CD4-positive, CD25-positive, alpha-beta regulatory T cell (primary cell): ENCODE results near the gene IL22RA2. TPM values are rescaled to one million over a fixed set of nuclear protein-coding genes. Genes with fewer than 3 reads are reported as not detected.

Experiments used
- ATAC-seq, 2 donors: fragments of 150-1000 bp; cut with Tn5 transposase; one replicate each; pipeline ENCODE4 v1.10.0; 2021; ENCODE audit warnings: low read depth in 2 of 2, moderate number of reproducible peaks in 2 of 2, moderate library complexity in 1 of 2
- DNase-seq, 3 donors: peaks; one replicate each; pipeline versions ENCODE4 v3.0.0 to v3.0.0-alpha.2; 2012 to 2022; ENCODE audit warnings: mixed read lengths in 1 of 3
- H3K27ac ChIP-seq: one replicate; pipeline ENCODE4 v1.7.0; 2013; ENCODE audit warnings: mild to moderate bottlenecking, low read length; ENCODE audit not compliant: insufficient read depth, poor library complexity, severe bottlenecking
- H3K27me3 ChIP-seq: one replicate; pipeline ENCODE4 v1.7.0; 2013; ENCODE audit warnings: low read length; ENCODE audit not compliant: control insufficient read depth, insufficient read depth
- H3K36me3 ChIP-seq: one replicate; pipeline ENCODE4 v1.7.0; 2013; ENCODE audit warnings: mild to moderate bottlenecking, low read length, moderate library complexity; ENCODE audit not compliant: control insufficient read depth, insufficient read depth
- H3K4me1 ChIP-seq: 2 replicates; pipeline ENCODE4 v1.7.0; 2013; ENCODE audit warnings: mild to moderate bottlenecking, low read length; ENCODE audit not compliant: insufficient read depth, control insufficient read depth, poor library complexity, severe bottlenecking
- H3K4me3 ChIP-seq: one replicate; pipeline ENCODE4 v1.7.0; 2013; ENCODE audit warnings: low read depth, mild to moderate bottlenecking, low read length, moderate library complexity
- H3K9me3 ChIP-seq, 2 experiments: 1 replicate in 1 of 2; 2 replicates in 1 of 2; pipeline ENCODE4 v1.7.0; 2013; ENCODE audit warnings: low read length in 2 of 2, mild to moderate bottlenecking in 1 of 2, moderate library complexity in 1 of 2; ENCODE audit not compliant: control insufficient read depth in 2 of 2
- H3K27ac Mint-ChIP-seq, 3 donors: one replicate each; pipeline ENCODE4 v1.8.0; 2020 to 2022; ENCODE audit warnings: mild to moderate bottlenecking in 3 of 3, mixed read lengths in 3 of 3, moderate library complexity in 2 of 3
- H3K27me3 Mint-ChIP-seq: one replicate; pipeline ENCODE4 v1.8.0; 2022; ENCODE audit warnings: mild to moderate bottlenecking, mixed read lengths
- H3K36me3 Mint-ChIP-seq: one replicate; pipeline ENCODE4 v1.8.0; 2020; ENCODE audit warnings: mixed read lengths
- H3K4me1 Mint-ChIP-seq, 4 donors: one replicate each; pipeline ENCODE4 v1.8.0; 2020 to 2022; ENCODE audit warnings: mixed read lengths in 4 of 4, mild to moderate bottlenecking in 1 of 4
- H3K4me3 Mint-ChIP-seq, 4 donors: one replicate each; pipeline ENCODE4 v1.8.0; 2020 to 2022; ENCODE audit warnings: mild to moderate bottlenecking in 4 of 4, mixed read lengths in 4 of 4, moderate library complexity in 3 of 4
- H3K9me3 Mint-ChIP-seq, 7 donors: one replicate each; pipeline ENCODE4 v1.8.0; 2020 to 2022; ENCODE audit warnings: mixed read lengths in 7 of 7, mild to moderate bottlenecking in 3 of 7, moderate library complexity in 2 of 7
- polyA plus RNA-seq, 4 donors: library from polyadenylated mRNA; unstranded; fragments of 300-500 nt; fragmentation: Illumina TruSeq; gene quantifications; one replicate each; pipeline ENCODE4 v1.2.3, GENCODE V29; 2021
- total RNA-seq: library from RNA; stranded (reverse); gene quantifications from one replicate; pipeline ENCODE4 v1.2.3, GENCODE V29; 2022

IL22RA2 gene
- total and polyA plus RNA-seq, 5 donors from 2014 or later: not detected

DNA sequence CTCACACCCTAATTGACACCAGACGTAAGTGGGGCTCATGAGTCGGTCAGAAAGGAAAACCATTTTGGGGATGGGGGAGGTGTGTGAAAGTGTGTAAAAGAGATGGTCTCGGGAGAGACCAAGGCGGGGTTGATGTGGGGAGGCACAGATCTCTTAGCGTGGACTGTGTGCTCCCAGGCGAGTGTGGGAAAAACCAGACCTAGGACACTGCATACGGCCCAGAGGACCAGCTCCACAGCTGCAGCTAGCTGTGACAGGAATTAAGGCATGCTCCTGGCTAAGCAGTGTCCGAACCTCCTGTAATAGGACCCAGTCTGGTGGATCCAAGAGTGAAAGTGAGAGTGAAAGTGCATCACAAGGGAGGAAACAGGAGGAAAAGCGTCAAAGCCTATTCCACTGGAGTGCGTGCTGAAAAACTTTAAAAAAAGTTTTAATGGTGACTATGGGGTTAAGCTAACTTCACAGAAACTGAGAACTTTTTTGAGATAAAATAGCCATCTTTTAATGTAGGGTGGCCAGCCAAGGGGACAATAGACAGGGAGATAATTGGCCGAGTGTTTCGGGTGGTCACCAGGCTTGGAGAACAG lies 9.6 kb downstream of the IL22RA2 start:
- H3K4me1 ChIP-seq: no peaks in the 10 kb centered on the region
- Mint-ChIP-seq H3K9me3 (peaks cover 0 to 4% (median 0%) of the 10 kb centered on the region in 7 donors), H3K4me3 (no peak overlapping the region), H3K36me3 (no peaks in the 10 kb centered on the region), H3K27ac (no peak overlapping the region), H3K4me1 (peaks cover 0 to 9% (median 4%) of the 10 kb centered on the region in 4 donors), H3K27me3 (peaks cover 11% of the 10 kb centered on the region)
- DNase-seq: no peak
- ATAC-seq: no peak
- H3K27me3 ChIP-seq: no peaks in the 10 kb centered on the region
- H3K9me3 ChIP-seq: no peaks in the 10 kb centered on the region
- no peak overlapping the region for H3K27ac ChIP-seq
- no peaks in the 10 kb centered on the region for H3K36me3 ChIP-seq
- H3K4me3 ChIP-seq: no peak overlapping the region

DNA sequence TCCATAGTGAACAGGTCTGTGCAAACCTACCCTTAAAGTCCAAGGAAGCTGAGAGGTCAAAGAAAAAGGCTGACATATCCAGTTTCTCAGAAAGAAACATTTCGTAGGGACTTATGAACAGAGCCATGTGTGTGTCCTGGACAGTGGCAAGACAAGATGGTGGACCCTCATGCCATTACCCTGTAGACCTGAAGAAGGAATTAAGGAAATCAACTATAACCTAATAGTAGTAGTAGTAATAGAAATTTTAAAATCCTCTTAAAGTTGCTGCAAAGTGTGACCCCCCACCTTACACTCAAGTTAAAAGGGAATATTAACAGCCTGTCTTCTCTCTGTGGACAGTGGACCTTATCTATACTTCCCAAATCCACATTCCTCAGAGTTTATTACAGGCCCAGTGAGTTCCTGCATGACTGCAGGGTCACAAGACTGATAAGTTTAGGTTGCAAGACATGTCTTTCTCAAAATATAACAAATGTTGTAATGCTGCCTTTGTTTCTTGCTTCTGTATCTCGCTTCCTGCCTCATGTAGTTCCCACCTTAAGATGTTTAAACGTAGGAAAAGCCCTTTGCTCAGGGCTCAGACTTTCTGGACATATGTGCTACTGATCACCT lies 10.6 kb downstream of the IL22RA2 start:
- Mint-ChIP-seq H3K27me3 (peaks cover 11% of the 10 kb centered on the region), H3K36me3 (no peaks in the 10 kb centered on the region), H3K9me3 (peaks cover 0 to 4% (median 0%) of the 10 kb centered on the region in 7 donors), H3K27ac (no peak overlapping the region), H3K4me3 (no peak overlapping the region), H3K4me1 (peaks cover 0 to 9% (median 4%) of the 10 kb centered on the region in 4 donors)
- Histone ChIP-seq H3K4me3 (no peak overlapping the region), H3K9me3 (no peaks in the 10 kb centered on the region), H3K27me3 (no peaks in the 10 kb centered on the region), H3K27ac (no peak overlapping the region), H3K36me3 (no peaks in the 10 kb centered on the region), H3K4me1 (no peaks in the 10 kb centered on the region)
- DNase-seq: no peak
- ATAC-seq: no peak

- Histone ChIP-seq H3K4me3 (no peak overlapping the region), H3K27me3 (no peaks in the 10 kb centered on the region), H3K4me1 (no peaks in the 10 kb centered on the region), H3K9me3 (no peaks in the 10 kb centered on the region), H3K27ac (no peak overlapping the region), H3K36me3 (no peaks in the 10 kb centered on the region)
- Mint-ChIP-seq H3K27me3 (peaks cover 11% of the 10 kb centered on the region), H3K36me3 (no peaks in the 10 kb centered on the region), H3K9me3 (peaks cover 0 to 4% (median 0%) of the 10 kb centered on the region in 7 donors), H3K27ac (peak overlapping the region in 1 of 3 donors; percentile 89), H3K4me3 (no peak overlapping the region), H3K4me1 (peaks cover 0 to 7% (median 4%) of the 10 kb centered on the region in 4 donors)
- DNase-seq: no peak
- no peak for ATAC-seq
Observed at GRCh38 chr6:137161949-137162348, 11.5 kb downstream of the IL22RA2 start.

DNA sequence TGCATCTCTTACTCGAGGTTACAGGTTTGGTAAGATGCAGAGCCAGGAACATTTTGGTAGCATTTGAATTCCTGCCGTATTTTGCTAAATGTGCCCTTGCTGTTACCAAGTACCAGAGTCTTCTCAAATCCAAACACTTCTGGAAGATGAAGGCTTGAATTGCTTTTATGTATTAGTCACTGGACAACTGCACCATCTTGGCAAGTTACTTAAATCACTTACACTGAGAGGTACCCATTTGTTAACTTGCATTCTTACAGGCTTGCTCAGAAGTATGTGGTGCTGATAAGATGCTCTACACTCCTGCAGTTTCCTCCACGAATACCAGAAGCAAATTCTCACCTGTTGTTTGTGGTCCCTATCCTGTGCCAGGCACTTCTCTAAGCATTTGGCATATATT lies 12.7 kb downstream of the IL22RA2 start:
- H3K27ac ChIP-seq: no peak overlapping the region
- Mint-ChIP-seq H3K27ac (no peak overlapping the region), H3K4me1 (peaks cover 0 to 11% (median 5%) of the 10 kb centered on the region in 4 donors), H3K36me3 (no peaks in the 10 kb centered on the region), H3K27me3 (peaks cover 15% of the 10 kb centered on the region), H3K4me3 (no peak overlapping the region), H3K9me3 (peaks cover 0 to 4% (median 0%) of the 10 kb centered on the region in 7 donors)
- ATAC-seq: no peak
- no peaks in the 10 kb centered on the region for H3K9me3 ChIP-seq
- H3K36me3 ChIP-seq: no peaks in the 10 kb centered on the region
- no peak for DNase-seq
- no peaks in the 10 kb centered on the region for H3K27me3 ChIP-seq
- no peak overlapping the region for H3K4me3 ChIP-seq
- no peaks in the 10 kb centered on the region for H3K4me1 ChIP-seq

DNA sequence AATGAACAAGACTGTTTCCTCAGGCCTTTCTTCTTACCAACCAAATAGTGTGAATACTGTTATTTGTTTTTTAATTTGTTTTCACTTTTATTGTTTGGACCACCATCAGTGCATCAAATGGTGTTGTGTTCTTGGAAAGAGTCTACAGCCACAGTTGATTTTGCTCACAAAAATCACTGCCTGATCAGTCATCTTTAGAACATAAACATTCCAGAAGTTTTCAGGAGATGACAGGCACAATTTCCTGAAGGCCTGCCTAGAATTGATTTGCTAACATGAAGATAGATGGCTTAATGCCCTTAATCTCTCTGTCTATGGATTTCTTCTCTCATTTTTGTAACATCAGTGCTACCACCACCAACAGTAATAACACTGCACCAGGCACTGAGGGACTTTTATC lies 13.5 kb downstream of the IL22RA2 start:
- no peak for ATAC-seq
- no peaks in the 10 kb centered on the region for H3K9me3 ChIP-seq
- no peak for DNase-seq
- Mint-ChIP-seq H3K4me3 (no peak overlapping the region), H3K4me1 (peaks cover 0 to 9% (median 6%) of the 10 kb centered on the region in 4 donors), H3K27me3 (peaks cover 15% of the 10 kb centered on the region), H3K9me3 (peaks cover 0 to 4% (median 0%) of the 10 kb centered on the region in 7 donors), H3K36me3 (no peaks in the 10 kb centered on the region), H3K27ac (no peak overlapping the region)
- no peak overlapping the region for H3K4me3 ChIP-seq
- H3K4me1 ChIP-seq: no peaks in the 10 kb centered on the region
- H3K36me3 ChIP-seq: no peaks in the 10 kb centered on the region
- H3K27me3 ChIP-seq: no peaks in the 10 kb centered on the region
- H3K27ac ChIP-seq: no peak overlapping the region

DNA sequence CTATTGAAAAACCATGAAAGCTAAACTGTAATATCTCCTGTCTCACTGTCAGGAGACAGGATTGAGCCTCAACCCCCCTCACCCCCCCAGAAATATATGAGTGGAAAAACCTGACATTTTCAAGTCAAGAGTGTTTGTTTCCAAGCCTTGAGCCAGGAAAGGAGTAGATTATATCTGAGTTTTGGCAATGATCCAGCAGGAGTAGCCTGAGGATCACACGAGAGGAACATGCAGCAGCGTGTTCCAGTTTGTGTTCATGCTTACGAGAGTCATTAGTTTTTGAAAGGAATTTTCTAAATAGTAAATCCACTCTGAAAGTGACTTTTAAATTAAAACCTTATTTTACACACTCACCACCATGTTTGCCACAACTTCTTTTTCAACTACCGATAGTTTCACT lies 15.8 kb downstream of the IL22RA2 start:
- H3K27ac ChIP-seq: no peak overlapping the region
- no peaks in the 10 kb centered on the region for H3K9me3 ChIP-seq
- no peak for ATAC-seq
- no peaks in the 10 kb centered on the region for H3K36me3 Mint-ChIP-seq
- no peaks in the 10 kb centered on the region for H3K27me3 ChIP-seq
- peaks cover 14% of the 10 kb centered on the region for H3K27me3 Mint-ChIP-seq
- H3K36me3 ChIP-seq: no peaks in the 10 kb centered on the region
- no peaks in the 10 kb centered on the region for H3K4me1 ChIP-seq
- no peak overlapping the region for H3K27ac Mint-ChIP-seq
- no peak overlapping the region for H3K4me3 ChIP-seq
- H3K4me3 Mint-ChIP-seq: no peak overlapping the region
- H3K4me1 Mint-ChIP-seq: peaks cover 0 to 8% (median 6%) of the 10 kb centered on the region in 4 donors
- H3K9me3 Mint-ChIP-seq: peaks cover 0 to 2% (median 0%) of the 10 kb centered on the region in 7 donors
- no peak for DNase-seq

DNA sequence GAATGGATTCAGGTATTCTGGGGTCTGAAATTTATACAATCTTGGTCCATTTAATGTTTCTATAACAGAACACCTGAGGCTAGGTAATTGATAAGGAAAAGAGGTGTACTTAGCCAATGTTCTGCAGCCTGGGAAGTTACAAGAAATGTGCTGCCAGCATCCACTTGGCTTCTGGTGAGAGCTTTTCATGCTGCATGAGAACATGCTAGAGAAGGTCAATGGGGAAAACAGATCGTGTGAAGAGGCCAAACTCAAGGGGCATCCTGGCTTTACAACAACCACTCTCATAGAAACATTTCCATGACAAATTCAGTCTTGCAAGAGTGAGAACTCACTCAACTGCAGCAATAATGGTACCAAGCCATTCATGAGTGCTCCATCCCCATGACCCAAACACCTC lies 16.8 kb downstream of the IL22RA2 start:
- H3K4me1 Mint-ChIP-seq: peaks cover 0 to 8% (median 6%) of the 10 kb centered on the region in 4 donors
- H3K4me3 ChIP-seq: no peak overlapping the region
- no peaks in the 10 kb centered on the region for H3K4me1 ChIP-seq
- no peak overlapping the region for H3K27ac ChIP-seq
- H3K36me3 ChIP-seq: no peaks in the 10 kb centered on the region
- no peaks in the 10 kb centered on the region for H3K27me3 ChIP-seq
- H3K36me3 Mint-ChIP-seq: no peaks in the 10 kb centered on the region
- peaks cover 0 to 3% (median 0%) of the 10 kb centered on the region in 7 donors for H3K9me3 Mint-ChIP-seq
- peaks cover 14% of the 10 kb centered on the region for H3K27me3 Mint-ChIP-seq
- no peak overlapping the region for H3K27ac Mint-ChIP-seq
- ATAC-seq (no peak), DNase-seq (no peak)
- no peak overlapping the region for H3K4me3 Mint-ChIP-seq
- H3K9me3 ChIP-seq: no peaks in the 10 kb centered on the region

- H3K9me3 Mint-ChIP-seq: peaks cover 0 to 3% (median 0%) of the 10 kb centered on the region in 7 donors
- Histone ChIP-seq H3K36me3 (no peaks in the 10 kb centered on the region), H3K27ac (no peak overlapping the region), H3K9me3 (no peaks in the 10 kb centered on the region), H3K27me3 (no peaks in the 10 kb centered on the region), H3K4me1 (no peaks in the 10 kb centered on the region), H3K4me3 (no peak overlapping the region)
- ATAC-seq (peak; percentile 57 to 65), DNase-seq (peak in 2 of 3 donors; percentile 12 to 54)
- H3K36me3 Mint-ChIP-seq: no peaks in the 10 kb centered on the region
- H3K27me3 Mint-ChIP-seq: peaks cover 9% of the 10 kb centered on the region
- H3K4me1 Mint-ChIP-seq: peaks cover 0 to 8% (median 6%) of the 10 kb centered on the region in 4 donors
- H3K27ac Mint-ChIP-seq: peak overlapping the region in 1 of 3 donors; percentile 53
- no peak overlapping the region for H3K4me3 Mint-ChIP-seq
Observed at GRCh38 chr6:137155830-137156229, 17.6 kb downstream of the IL22RA2 start.
